Measurements from ENCODE around the gene DAB1. TPM values are rescaled to one million over a fixed set of nuclear protein-coding genes. Genes with fewer than 3 reads are reported as not detected.

Gene DAB1
- total RNA-seq, 1 donor from 2014 or later: not detected

GRCh38 chr1:56963667-56964066 lies 460.2 kb downstream of the DAB1 start:
- H3K9me3 Mint-ChIP-seq (ENCODE audit: low read depth): no peaks in the 10 kb centered on the region
- no peaks in the 10 kb centered on the region for H3K36me3 Mint-ChIP-seq (ENCODE audit: low read depth)
- no peaks in the 10 kb centered on the region for H3K27me3 Mint-ChIP-seq (ENCODE audit: low read depth)
- H3K27ac Mint-ChIP-seq (ENCODE audit: unreplicated experiment): no peak overlapping the region
- no peak for DNase-seq (ENCODE audit: low spot score)
- H3K4me1 Mint-ChIP-seq (ENCODE audit: low read depth): no peaks in the 10 kb centered on the region
- TF ChIP-seq CTCF (IDR thresholded peaks at IDR 0.05): no peak
- H3K4me3 Mint-ChIP-seq (ENCODE audit: unreplicated experiment): no peak overlapping the region

GRCh38 chr1:56961426-56961825 lies 462.4 kb downstream of the DAB1 start:
- Mint-ChIP-seq H3K36me3 (ENCODE audit: low read depth) (no peaks in the 10 kb centered on the region), H3K4me3 (ENCODE audit: unreplicated experiment) (no peak overlapping the region), H3K27ac (ENCODE audit: unreplicated experiment) (no peak overlapping the region), H3K27me3 (ENCODE audit: low read depth) (peaks cover 4% of the 10 kb centered on the region), H3K4me1 (ENCODE audit: low read depth) (no peaks in the 10 kb centered on the region), H3K9me3 (ENCODE audit: low read depth) (no peaks in the 10 kb centered on the region)
- DNase-seq (ENCODE audit: low spot score): no peak
- TF ChIP-seq CTCF (IDR thresholded peaks at IDR 0.05): no peak

GRCh38 chr1:56958526-56958925 lies 465.3 kb downstream of the DAB1 start:
- Mint-ChIP-seq H3K36me3 (ENCODE audit: low read depth) (no peaks in the 10 kb centered on the region), H3K9me3 (ENCODE audit: low read depth) (no peaks in the 10 kb centered on the region), H3K27ac (ENCODE audit: unreplicated experiment) (no peak overlapping the region), H3K27me3 (ENCODE audit: low read depth) (peaks cover 12% of the 10 kb centered on the region), H3K4me1 (ENCODE audit: low read depth) (no peaks in the 10 kb centered on the region), H3K4me3 (ENCODE audit: unreplicated experiment) (no peak overlapping the region)
- DNase-seq (ENCODE audit: low spot score): no peak
- TF ChIP-seq CTCF (IDR thresholded peaks at IDR 0.05): no peak

GRCh38 chr1:56957931-56958330 lies 465.9 kb downstream of the DAB1 start:
- no peak overlapping the region for H3K27ac Mint-ChIP-seq (ENCODE audit: unreplicated experiment)
- TF ChIP-seq CTCF (IDR thresholded peaks at IDR 0.05): no peak

GRCh38 chr1:56954664-56955063 lies 469.2 kb downstream of the DAB1 start:
- no peak overlapping the region for H3K27ac Mint-ChIP-seq (ENCODE audit: unreplicated experiment)
- H3K36me3 Mint-ChIP-seq (ENCODE audit: low read depth): no peaks in the 10 kb centered on the region
- TF ChIP-seq CTCF (IDR thresholded peaks at IDR 0.05): no peak
- no peak overlapping the region for H3K4me3 Mint-ChIP-seq (ENCODE audit: unreplicated experiment)
- no peaks in the 10 kb centered on the region for H3K4me1 Mint-ChIP-seq (ENCODE audit: low read depth)
- H3K27me3 Mint-ChIP-seq (ENCODE audit: low read depth): peaks cover 12% of the 10 kb centered on the region
- no peaks in the 10 kb centered on the region for H3K9me3 Mint-ChIP-seq (ENCODE audit: low read depth)
- DNase-seq (ENCODE audit: low spot score): no peak

More at GRCh38 chr1:56957931-56958330, 465.9 kb downstream of the DAB1 start:
- Mint-ChIP-seq H3K9me3 (ENCODE audit: low read depth) (no peaks in the 10 kb centered on the region), H3K4me1 (ENCODE audit: low read depth) (no peaks in the 10 kb centered on the region), H3K27me3 (ENCODE audit: low read depth) (peaks cover 12% of the 10 kb centered on the region), H3K4me3 (ENCODE audit: unreplicated experiment) (no peak overlapping the region), H3K36me3 (ENCODE audit: low read depth) (no peaks in the 10 kb centered on the region)
- DNase-seq (ENCODE audit: low spot score): no peak
